Neural progenitor cell (in vitro differentiated cells): ENCODE results near the gene SKI. TPM values are rescaled to one million over a fixed set of nuclear protein-coding genes. Genes with fewer than 3 reads are reported as not detected.

Experiments used
- DNase-seq: peaks from one replicate; pipeline ENCODE4 v3.0.0-alpha.2; 2016; ENCODE audit warnings: low spot score
- H2AFZ ChIP-seq: fragments of 200-600 bp; sonication (generic); replicated peaks from 2 replicates; pipeline ENCODE4 v1.6.1; 2016; ENCODE audit warnings: antibody characterized with exemption
- H3F3A ChIP-seq: fragments of 200-600 bp; sonication (generic); 2 replicates; pipeline ENCODE4 v1.6.1; 2016; ENCODE audit warnings: antibody characterized with exemption, low read depth
- H3K27ac ChIP-seq: fragments of 200-600 bp; sonication (generic); 2 replicates; pipeline ENCODE4 v1.5.1; 2016; ENCODE audit warnings: mild to moderate bottlenecking
- H3K27me3 ChIP-seq: fragments of 200-600 bp; sonication (generic); 2 replicates; pipeline ENCODE4 v1.6.1; 2016; ENCODE audit warnings: mild to moderate bottlenecking, moderate library complexity
- H3K36me3 ChIP-seq: fragments of 200-600 bp; sonication (generic); 2 replicates; pipeline ENCODE4 v1.5.1; 2016
- H3K4me1 ChIP-seq: fragments of 200-600 bp; sonication (generic); 2 replicates; pipeline ENCODE4 v1.6.1; 2016; ENCODE audit warnings: mixed run types
- H3K4me2 ChIP-seq: fragments of 200-600 bp; sonication (generic); 2 replicates; pipeline ENCODE4 v1.6.1; 2016
- H3K4me3 ChIP-seq: fragments of 200-600 bp; sonication (generic); 2 replicates; pipeline ENCODE4 v1.5.1; 2016
- H3K79me2 ChIP-seq: fragments of 200-600 bp; sonication (generic); 2 replicates; pipeline ENCODE4 v1.6.1; 2016; ENCODE audit warnings: low read depth
- H3K9ac ChIP-seq: fragments of 200-600 bp; sonication (generic); 2 replicates; pipeline ENCODE4 v1.6.1; 2016
- H3K9me3 ChIP-seq: fragments of 200-600 bp; sonication (generic); 2 replicates; pipeline ENCODE4 v1.5.1; 2016; ENCODE audit warnings: low read depth
- H4K20me1 ChIP-seq: fragments of 200-600 bp; sonication (generic); 2 replicates; pipeline ENCODE4 v1.6.1; 2016; ENCODE audit warnings: low read depth
- H3K27ac Mint-ChIP-seq: 3 replicates; pipeline ENCODE4 v1.8.0; 2021; ENCODE audit warnings: mixed read lengths
- H3K27me3 Mint-ChIP-seq: 2 replicates; pipeline ENCODE4 v1.8.0; 2022; ENCODE audit warnings: low read depth, mild to moderate bottlenecking, inconsistent platforms, moderate library complexity, mixed read lengths; ENCODE audit not compliant: insufficient read depth
- H3K36me3 Mint-ChIP-seq: 3 replicates; pipeline ENCODE4 v1.8.0; 2021; ENCODE audit warnings: mixed read lengths
- H3K4me1 Mint-ChIP-seq: 3 replicates; pipeline ENCODE4 v1.8.0; 2021; ENCODE audit warnings: mixed read lengths
- H3K4me3 Mint-ChIP-seq: 3 replicates; pipeline ENCODE4 v1.8.0; 2021; ENCODE audit warnings: mild to moderate bottlenecking, moderate library complexity, mixed read lengths
- H3K9me3 Mint-ChIP-seq: 3 replicates; pipeline ENCODE4 v1.8.0; 2020; ENCODE audit warnings: mixed read lengths
- CTCF ChIP-seq: fragments of 200-600 bp; sonication (generic); IDR thresholded peaks from 2 replicates; pipeline ENCODE4 v1.5.1; 2017; ENCODE audit warnings: antibody characterized with exemption, mild to moderate bottlenecking
- EZH2 ChIP-seq: fragments of 200-600 bp; sonication (generic); IDR thresholded peaks from 2 replicates; pipeline ENCODE4 v1.6.1; 2017; ENCODE audit warnings: antibody characterized with exemption, mild to moderate bottlenecking, moderate library complexity
- EZH2phosphoT487 ChIP-seq: fragments of 200-600 bp; sonication (generic); IDR thresholded peaks from 2 replicates; pipeline ENCODE4 v1.6.1; 2017; ENCODE audit warnings: antibody characterized with exemption
- total RNA-seq: library from RNA; depleted of rRNA; stranded (reverse); fragments of >200 nt; gene quantifications from 2 replicates; pipeline ENCODE4 v1.2.3, GENCODE V29; 2015; ENCODE audit warnings: low replicate concordance

SKI gene
- total RNA-seq, 1 donor from 2014 or later = 7.4 TPM

DNA sequence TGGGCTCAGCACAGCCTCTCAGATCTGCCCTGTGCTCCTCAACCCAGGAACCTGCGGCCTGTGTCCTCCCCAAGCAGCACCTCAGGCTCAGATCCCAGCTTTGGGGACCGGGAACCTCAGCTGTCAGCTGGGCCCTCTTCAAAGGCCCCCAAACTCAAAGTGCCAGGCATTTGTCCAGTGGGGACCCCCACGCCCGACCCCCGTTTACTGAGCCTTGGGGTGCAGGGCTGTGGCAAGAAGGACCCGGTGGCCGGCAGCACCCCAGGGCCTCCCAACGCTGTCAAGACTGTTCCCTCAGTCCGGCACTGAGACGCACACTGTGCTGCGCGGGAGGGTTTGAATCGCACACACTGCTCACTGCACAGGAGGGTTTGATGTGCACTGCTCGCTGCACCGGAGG, 128.3 kb downstream of the SKI start:
- no peak overlapping the region for H3K27ac ChIP-seq
- Mint-ChIP-seq H3K4me1 (peaks cover 11% of the 10 kb centered on the region), H3K36me3 (peaks cover 6% of the 10 kb centered on the region), H3K4me3 (no peak overlapping the region), H3K9me3 (no peaks in the 10 kb centered on the region), H3K27ac (peak overlapping the region; percentile 46), H3K27me3 (peaks cover 5% of the 10 kb centered on the region)
- TF ChIP-seq EZH2phosphoT487 = no peak
- no peak for TF ChIP-seq EZH2
- TF ChIP-seq CTCF = no peak
- no peaks in the 10 kb centered on the region for H3F3A ChIP-seq
- H3K4me1 ChIP-seq = peaks cover 8% of the 10 kb centered on the region
- no peak overlapping the region for H2AFZ ChIP-seq
- H3K9ac ChIP-seq = no peak overlapping the region
- H3K79me2 ChIP-seq = no peaks in the 10 kb centered on the region
- no peak for DNase-seq
- H3K36me3 ChIP-seq = no peaks in the 10 kb centered on the region
- H4K20me1 ChIP-seq = no peaks in the 10 kb centered on the region
- H3K4me2 ChIP-seq = no peak overlapping the region
- H3K9me3 ChIP-seq = no peaks in the 10 kb centered on the region
- H3K4me3 ChIP-seq = no peak overlapping the region
- H3K27me3 ChIP-seq = no peaks in the 10 kb centered on the region

- H3K36me3 Mint-ChIP-seq = peaks cover 8% of the 10 kb centered on the region
- H3K4me3 Mint-ChIP-seq = no peak overlapping the region
- Histone ChIP-seq H3K27me3 (no peaks in the 10 kb centered on the region), H3K4me2 (no peak overlapping the region), H3K4me3 (no peak overlapping the region), H2AFZ (no peak overlapping the region), H3K4me1 (peaks cover 8% of the 10 kb centered on the region), H3F3A (no peaks in the 10 kb centered on the region), H3K27ac (no peak overlapping the region), H3K36me3 (no peaks in the 10 kb centered on the region), H3K9ac (no peak overlapping the region), H3K9me3 (no peaks in the 10 kb centered on the region), H4K20me1 (no peaks in the 10 kb centered on the region), H3K79me2 (no peaks in the 10 kb centered on the region)
- H3K27ac Mint-ChIP-seq = peak overlapping the region; percentile 46
- H3K27me3 Mint-ChIP-seq = peaks cover 3% of the 10 kb centered on the region
- H3K9me3 Mint-ChIP-seq = peaks cover 2% of the 10 kb centered on the region
- peaks cover 10% of the 10 kb centered on the region for H3K4me1 Mint-ChIP-seq
- no peak for DNase-seq
- TF ChIP-seq CTCF (no peak), EZH2phosphoT487 (no peak), EZH2 (no peak)
Measured at GRCh38 chr1:2356911-2357845, 129.1 kb downstream of the SKI start.

DNA sequence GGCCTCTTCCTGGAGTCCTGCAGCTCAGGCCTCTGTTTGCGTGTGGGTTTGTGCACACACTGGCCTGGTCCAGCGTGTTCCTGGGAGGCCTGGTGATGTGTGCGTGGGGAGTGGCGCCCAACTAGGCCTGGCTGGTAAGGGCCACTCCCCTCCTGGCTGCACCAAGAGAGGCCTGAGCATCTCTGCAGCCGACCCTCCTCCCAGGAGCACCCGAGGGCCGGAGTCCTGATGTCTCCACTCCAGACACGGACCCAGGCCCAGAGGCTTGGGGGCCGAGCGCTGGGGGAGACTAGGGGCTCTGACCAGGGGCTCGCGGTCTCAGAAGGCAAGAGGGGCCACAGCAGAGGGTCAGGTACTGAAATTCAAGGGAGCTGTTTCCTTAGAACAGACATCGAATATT, 130.0 kb downstream of the SKI start:
- Mint-ChIP-seq H3K4me3 (no peak overlapping the region), H3K9me3 (peaks cover 8% of the 10 kb centered on the region), H3K4me1 (peaks cover 10% of the 10 kb centered on the region), H3K27ac (no peak overlapping the region), H3K36me3 (peaks cover 13% of the 10 kb centered on the region), H3K27me3 (peaks cover 3% of the 10 kb centered on the region)
- H3F3A ChIP-seq = no peaks in the 10 kb centered on the region
- H3K9ac ChIP-seq = no peak overlapping the region
- no peaks in the 10 kb centered on the region for H3K27me3 ChIP-seq
- H3K36me3 ChIP-seq = no peaks in the 10 kb centered on the region
- H3K4me1 ChIP-seq = peaks cover 6% of the 10 kb centered on the region
- no peak for DNase-seq
- TF ChIP-seq EZH2 = no peak
- TF ChIP-seq EZH2phosphoT487 = no peak
- no peak for TF ChIP-seq CTCF
- H3K9me3 ChIP-seq = no peaks in the 10 kb centered on the region
- no peak overlapping the region for H3K4me3 ChIP-seq
- no peak overlapping the region for H2AFZ ChIP-seq
- no peaks in the 10 kb centered on the region for H3K79me2 ChIP-seq
- H4K20me1 ChIP-seq = no peaks in the 10 kb centered on the region
- H3K4me2 ChIP-seq = no peak overlapping the region
- no peak overlapping the region for H3K27ac ChIP-seq
